ENCODE measurements around the gene CCDC33.

CCDC33 gene

GRCh38 chr15:74289671-74290070 is 53.5 kb downstream of the CCDC33 start:
- H3K36me3 ChIP-seq (ENCODE audit: insufficient read depth, low read length): no peaks in the 10 kb centered on the region
- peaks cover 20% of the 10 kb centered on the region for H3K27me3 ChIP-seq (ENCODE audit: insufficient read depth, low read length)
- no peak overlapping the region for H2AFZ ChIP-seq (ENCODE audit: low read length, unreplicated experiment)
- no peak overlapping the region for H3K27ac ChIP-seq (ENCODE audit: low read depth, low read length)
- no peak overlapping the region for H3K4me3 ChIP-seq (ENCODE audit: low read depth, low read length)
- no peaks in the 10 kb centered on the region for H3K79me2 ChIP-seq (ENCODE audit: control insufficient read depth, insufficient read depth, low read length, unreplicated experiment)
- peaks cover 18% of the 10 kb centered on the region for H3K4me1 ChIP-seq (ENCODE audit: control insufficient read depth, insufficient read depth, low read length, unreplicated experiment)

GRCh38 chr15:74290645-74291044 is 54.5 kb downstream of the CCDC33 start:
- peaks cover 18% of the 10 kb centered on the region for H3K4me1 ChIP-seq (ENCODE audit: control insufficient read depth, insufficient read depth, low read length, unreplicated experiment)
- H3K79me2 ChIP-seq (ENCODE audit: control insufficient read depth, insufficient read depth, low read length, unreplicated experiment): no peaks in the 10 kb centered on the region
- no peaks in the 10 kb centered on the region for H3K36me3 ChIP-seq (ENCODE audit: insufficient read depth, low read length)
- H3K4me3 ChIP-seq (ENCODE audit: low read depth, low read length): no peak overlapping the region
- peaks cover 28% of the 10 kb centered on the region for H3K27me3 ChIP-seq (ENCODE audit: insufficient read depth, low read length)
- H2AFZ ChIP-seq (ENCODE audit: low read length, unreplicated experiment): no peak overlapping the region
- no peak overlapping the region for H3K27ac ChIP-seq (ENCODE audit: low read depth, low read length)

GRCh38 chr15:74291101-74292071 is 55.3 kb downstream of the CCDC33 start:
- Histone ChIP-seq H3K27me3 (ENCODE audit: insufficient read depth, low read length) (peaks cover 33% of the 10 kb centered on the region), H2AFZ (ENCODE audit: low read length, unreplicated experiment) (no peak overlapping the region), H3K4me3 (ENCODE audit: low read depth, low read length) (peak overlapping the region; percentile 53), H3K27ac (ENCODE audit: low read depth, low read length) (no peak overlapping the region; the same call in 1 of the 2 replicates), H3K79me2 (ENCODE audit: control insufficient read depth, insufficient read depth, low read length, unreplicated experiment) (no peaks in the 10 kb centered on the region), H3K4me1 (ENCODE audit: control insufficient read depth, insufficient read depth, low read length, unreplicated experiment) (peaks cover 18% of the 10 kb centered on the region), H3K36me3 (ENCODE audit: insufficient read depth, low read length) (no peaks in the 10 kb centered on the region)

GRCh38 chr15:74293021-74293810 is 57.1 kb downstream of the CCDC33 start:
- H2AFZ ChIP-seq (ENCODE audit: low read length, unreplicated experiment): no peak overlapping the region
- H3K79me2 ChIP-seq (ENCODE audit: control insufficient read depth, insufficient read depth, low read length, unreplicated experiment): no peaks in the 10 kb centered on the region
- no peaks in the 10 kb centered on the region for H3K36me3 ChIP-seq (ENCODE audit: insufficient read depth, low read length)
- H3K27me3 ChIP-seq (ENCODE audit: insufficient read depth, low read length): peaks cover 34% of the 10 kb centered on the region
- H3K4me3 ChIP-seq (ENCODE audit: low read depth, low read length): no peak overlapping the region
- peaks cover 18% of the 10 kb centered on the region for H3K4me1 ChIP-seq (ENCODE audit: control insufficient read depth, insufficient read depth, low read length, unreplicated experiment)
- H3K27ac ChIP-seq (ENCODE audit: low read depth, low read length): no peak overlapping the region

- Histone ChIP-seq H3K4me3 (ENCODE audit: low read depth, low read length) (no peak overlapping the region), H3K4me1 (ENCODE audit: control insufficient read depth, insufficient read depth, low read length, unreplicated experiment) (peaks cover 18% of the 10 kb centered on the region), H3K36me3 (ENCODE audit: insufficient read depth, low read length) (no peaks in the 10 kb centered on the region), H3K27ac (ENCODE audit: low read depth, low read length) (no peak overlapping the region), H2AFZ (ENCODE audit: low read length, unreplicated experiment) (no peak overlapping the region), H3K27me3 (ENCODE audit: insufficient read depth, low read length) (peaks cover 34% of the 10 kb centered on the region), H3K79me2 (ENCODE audit: control insufficient read depth, insufficient read depth, low read length, unreplicated experiment) (no peaks in the 10 kb centered on the region)
Observed at GRCh38 chr15:74294010-74294409, 57.9 kb downstream of the CCDC33 start.

- H3K27ac ChIP-seq (ENCODE audit: low read depth, low read length): no peak overlapping the region
- H3K79me2 ChIP-seq (ENCODE audit: control insufficient read depth, insufficient read depth, low read length, unreplicated experiment): no peaks in the 10 kb centered on the region
- H3K4me3 ChIP-seq (ENCODE audit: low read depth, low read length): no peak overlapping the region
- H3K27me3 ChIP-seq (ENCODE audit: insufficient read depth, low read length): peaks cover 48% of the 10 kb centered on the region
- peaks cover 14% of the 10 kb centered on the region for H3K4me1 ChIP-seq (ENCODE audit: control insufficient read depth, insufficient read depth, low read length, unreplicated experiment)
- no peak overlapping the region for H2AFZ ChIP-seq (ENCODE audit: low read length, unreplicated experiment)
- no peaks in the 10 kb centered on the region for H3K36me3 ChIP-seq (ENCODE audit: insufficient read depth, low read length)
Observed at GRCh38 chr15:74295800-74296199, 59.7 kb downstream of the CCDC33 start.

- Histone ChIP-seq H3K4me1 (ENCODE audit: control insufficient read depth, insufficient read depth, low read length, unreplicated experiment) (no peaks in the 10 kb centered on the region), H3K36me3 (ENCODE audit: insufficient read depth, low read length) (no peaks in the 10 kb centered on the region), H3K27me3 (ENCODE audit: insufficient read depth, low read length) (peaks cover 56% of the 10 kb centered on the region), H3K79me2 (ENCODE audit: control insufficient read depth, insufficient read depth, low read length, unreplicated experiment) (no peaks in the 10 kb centered on the region), H2AFZ (ENCODE audit: low read length, unreplicated experiment) (no peak overlapping the region), H3K4me3 (ENCODE audit: low read depth, low read length) (no peak overlapping the region), H3K27ac (ENCODE audit: low read depth, low read length) (no peak overlapping the region)
Observed at GRCh38 chr15:74297887-74298286, 61.8 kb downstream of the CCDC33 start.

- Histone ChIP-seq H3K36me3 (ENCODE audit: insufficient read depth, low read length) (no peaks in the 10 kb centered on the region), H2AFZ (ENCODE audit: low read length, unreplicated experiment) (no peak overlapping the region), H3K79me2 (ENCODE audit: control insufficient read depth, insufficient read depth, low read length, unreplicated experiment) (no peaks in the 10 kb centered on the region), H3K4me3 (ENCODE audit: low read depth, low read length) (no peak overlapping the region), H3K4me1 (ENCODE audit: control insufficient read depth, insufficient read depth, low read length, unreplicated experiment) (no peaks in the 10 kb centered on the region), H3K27ac (ENCODE audit: low read depth, low read length) (no peak overlapping the region), H3K27me3 (ENCODE audit: insufficient read depth, low read length) (peaks cover 37% of the 10 kb centered on the region)
Observed at GRCh38 chr15:74300057-74300795, 64.1 kb downstream of the CCDC33 start.

- Histone ChIP-seq H2AFZ (ENCODE audit: low read length, unreplicated experiment) (no peak overlapping the region), H3K79me2 (ENCODE audit: control insufficient read depth, insufficient read depth, low read length, unreplicated experiment) (no peaks in the 10 kb centered on the region), H3K4me1 (ENCODE audit: control insufficient read depth, insufficient read depth, low read length, unreplicated experiment) (no peaks in the 10 kb centered on the region), H3K36me3 (ENCODE audit: insufficient read depth, low read length) (no peaks in the 10 kb centered on the region), H3K27me3 (ENCODE audit: insufficient read depth, low read length) (peaks cover 25% of the 10 kb centered on the region; the same call in 1 of the 2 replicates), H3K27ac (ENCODE audit: low read depth, low read length) (no peak overlapping the region), H3K4me3 (ENCODE audit: low read depth, low read length) (no peak overlapping the region)
Observed at GRCh38 chr15:74301583-74302361, 65.6 kb downstream of the CCDC33 start.
